Upper lobe of left lung (tissue), 6 donors: ENCODE results near the gene PRKD3. TPM values are rescaled to one million over a fixed set of nuclear protein-coding genes. Genes with fewer than 3 reads are reported as not detected.

ENCODE experiments used
- ATAC-seq, 2 donors: fragments of 200-7000 bp; cut with Tn5 transposase; one replicate each; pipeline ENCODE4 v1.9.1; 2022; ENCODE audit warnings: mild to moderate bottlenecking in 2 of 2, moderate library complexity in 2 of 2; ENCODE audit not compliant: low FRiP score in 2 of 2
- DNase-seq, 2 donors: peaks; one replicate each; pipeline ENCODE4 v3.0.0-alpha.2; 2019 to 2020
- H3K27ac ChIP-seq, 4 donors: fragments of 200-600 bp; sonication (generic); one replicate each; pipeline ENCODE4 v1.5.1; 2016 to 2019
- H3K27me3 ChIP-seq, 4 donors: fragments of 200-600 bp; sonication (generic); one replicate each; pipeline ENCODE4 v1.5.1; 2017 to 2019
- H3K36me3 ChIP-seq, 4 donors: fragments of 200-600 bp; sonication (generic); one replicate each; pipeline ENCODE4 v1.5.1; 2016 to 2019
- H3K4me1 ChIP-seq, 4 donors: fragments of 200-600 bp; sonication (generic); one replicate each; pipeline ENCODE4 v1.5.1; 2018 to 2019
- H3K4me3 ChIP-seq, 4 donors: fragments of 200-600 bp; sonication (generic); one replicate each; pipeline ENCODE4 v1.5.1; 2017 to 2019; ENCODE audit warnings: mild to moderate bottlenecking in 2 of 4, moderate library complexity in 1 of 4
- H3K9me3 ChIP-seq, 4 donors: fragments of 200-600 bp; sonication (generic); one replicate each; pipeline ENCODE4 v1.5.1; 2018 to 2019
- EP300 ChIP-seq, 4 donors: sonication (generic); formaldehyde crosslinking; IDR thresholded peaks; one replicate each; pipeline ENCODE4 v1.5.1; 2017; ENCODE audit warnings: antibody characterized with exemption in 4 of 4, control low read depth in 2 of 4
- POLR2A ChIP-seq, 4 donors: fragments of 450-650 bp; IDR thresholded peaks; one replicate each; pipeline ENCODE4 v1.5.1; 2016 to 2017; ENCODE audit warnings: antibody characterized with exemption in 4 of 4, mild to moderate bottlenecking in 2 of 4
- POLR2AphosphoS5 ChIP-seq, 2 donors: sonication (generic); formaldehyde crosslinking; IDR thresholded peaks; one replicate each; pipeline ENCODE4 v1.5.1; 2017; ENCODE audit warnings: antibody characterized with exemption in 2 of 2
- WGBS, 2 donors: methylation state at CpG; one replicate each; pipeline ENCODE4 v1.1.5; 2017 to 2018; 5-methylcytosine and 5-hydroxymethylcytosine counted together
- total RNA-seq, 6 donors: library from RNA; depleted of rRNA in 4 of 6; stranded (reverse); fragments of >200 nt in 4 of 6; gene quantifications; one replicate each; pipeline versions ENCODE4 v1.1.0 to v1.2.1, GENCODE V29; 2016 to 2021
- TF ChIP-seq, protein P1 (sequence below), 6 experiments: fragments of 450-650 bp in 4 of 6; fragments of 200-600 bp in 2 of 6; sonication (generic) in 2 of 6; IDR thresholded peaks; one replicate each; pipeline ENCODE4 v1.5.1; 2016 to 2019; ENCODE audit warnings: antibody characterized with exemption in 6 of 6
- donor health status: DM: no; HTN: no; CAD: no; lungs with moderate emphysema.
- donor health status: DM: no; HTN: yes; CAD: no; lungs with severe emphysema.

Gene PRKD3
- total RNA-seq, 6 donors from 2014 or later: 25.5 to 57.6 (median 39.5) TPM

DNA sequence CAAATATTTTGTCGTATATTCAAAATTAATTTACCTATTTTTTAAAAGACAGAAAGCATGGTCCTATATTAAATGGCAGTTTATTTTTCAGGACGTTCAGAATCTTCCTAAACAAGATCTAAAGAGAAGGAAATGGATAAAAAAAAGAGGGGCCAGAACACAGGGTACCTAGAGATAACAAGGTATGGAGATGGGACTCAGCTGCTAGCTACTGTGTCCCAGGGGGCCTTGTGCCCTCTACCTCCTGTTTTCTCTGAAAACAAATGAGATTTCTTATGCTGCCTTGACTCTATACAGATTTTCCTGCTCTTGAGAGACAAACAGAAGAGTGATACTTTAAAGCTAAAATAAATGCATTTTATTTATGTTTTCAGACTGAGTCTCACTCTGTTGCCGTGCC lies 9.3 kb downstream of the PRKD3 start:
- Histone ChIP-seq H3K36me3 (no peaks in the 10 kb centered on the region), H3K4me3 (no peak overlapping the region), H3K27me3 (no peaks in the 10 kb centered on the region), H3K4me1 (peaks cover 12 to 40% (median 19%) of the 10 kb centered on the region in 4 donors), H3K27ac (no peak overlapping the region), H3K9me3 (no peaks in the 10 kb centered on the region)
- DNase-seq (no peak), ATAC-seq (no peak)
- 85 to 87% methylated on average over 3 of the region's 3 CpGs for WGBS, 2 donors
- TF ChIP-seq EP300 (IDR thresholded peaks at IDR 0.05) (no peak), POLR2A (IDR thresholded peaks at IDR 0.05) (no peak), POLR2AphosphoS5 (IDR thresholded peaks at IDR 0.05) (no peak)
- TF ChIP-seq, protein P1, sequence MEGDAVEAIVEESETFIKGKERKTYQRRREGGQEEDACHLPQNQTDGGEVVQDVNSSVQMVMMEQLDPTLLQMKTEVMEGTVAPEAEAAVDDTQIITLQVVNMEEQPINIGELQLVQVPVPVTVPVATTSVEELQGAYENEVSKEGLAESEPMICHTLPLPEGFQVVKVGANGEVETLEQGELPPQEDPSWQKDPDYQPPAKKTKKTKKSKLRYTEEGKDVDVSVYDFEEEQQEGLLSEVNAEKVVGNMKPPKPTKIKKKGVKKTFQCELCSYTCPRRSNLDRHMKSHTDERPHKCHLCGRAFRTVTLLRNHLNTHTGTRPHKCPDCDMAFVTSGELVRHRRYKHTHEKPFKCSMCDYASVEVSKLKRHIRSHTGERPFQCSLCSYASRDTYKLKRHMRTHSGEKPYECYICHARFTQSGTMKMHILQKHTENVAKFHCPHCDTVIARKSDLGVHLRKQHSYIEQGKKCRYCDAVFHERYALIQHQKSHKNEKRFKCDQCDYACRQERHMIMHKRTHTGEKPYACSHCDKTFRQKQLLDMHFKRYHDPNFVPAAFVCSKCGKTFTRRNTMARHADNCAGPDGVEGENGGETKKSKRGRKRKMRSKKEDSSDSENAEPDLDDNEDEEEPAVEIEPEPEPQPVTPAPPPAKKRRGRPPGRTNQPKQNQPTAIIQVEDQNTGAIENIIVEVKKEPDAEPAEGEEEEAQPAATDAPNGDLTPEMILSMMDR (IDR thresholded peaks at IDR 0.05): no peak

DNA sequence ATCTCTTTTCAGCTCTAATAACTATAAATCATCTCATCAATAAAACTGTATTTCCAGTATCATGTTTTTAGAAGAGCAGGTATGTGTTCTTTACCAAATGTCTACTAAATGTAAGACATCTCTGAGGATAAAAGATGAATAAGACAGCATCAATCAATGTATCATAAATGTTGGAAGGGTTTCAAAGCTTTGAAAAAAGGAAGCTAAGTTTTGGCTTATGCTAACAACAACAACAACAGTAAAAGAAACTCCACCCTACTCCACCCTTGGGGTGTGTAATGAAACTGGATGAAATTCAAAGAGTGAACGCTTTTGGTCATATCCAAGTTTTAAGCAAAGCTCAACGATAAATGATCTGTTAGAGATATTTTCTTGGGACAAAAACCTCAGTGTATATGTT lies 17.1 kb downstream of the PRKD3 start:
- TF ChIP-seq, protein P1 (IDR thresholded peaks at IDR 0.05): no peak
- TF ChIP-seq POLR2A (IDR thresholded peaks at IDR 0.05) (no peak), EP300 (IDR thresholded peaks at IDR 0.05) (no peak), POLR2AphosphoS5 (IDR thresholded peaks at IDR 0.05) (no peak)
- Histone ChIP-seq H3K27ac (peak overlapping the region in 1 of 4 donors; percentile 60), H3K4me3 (no peak overlapping the region), H3K9me3 (no peaks in the 10 kb centered on the region), H3K36me3 (no peaks in the 10 kb centered on the region), H3K27me3 (no peaks in the 10 kb centered on the region), H3K4me1 (peaks cover 11 to 34% (median 24%) of the 10 kb centered on the region in 4 donors)
- no peak for DNase-seq
- WGBS, 2 donors: 72 to 74% methylated on average over 2 of the region's 2 CpGs
- no peak for ATAC-seq

DNA sequence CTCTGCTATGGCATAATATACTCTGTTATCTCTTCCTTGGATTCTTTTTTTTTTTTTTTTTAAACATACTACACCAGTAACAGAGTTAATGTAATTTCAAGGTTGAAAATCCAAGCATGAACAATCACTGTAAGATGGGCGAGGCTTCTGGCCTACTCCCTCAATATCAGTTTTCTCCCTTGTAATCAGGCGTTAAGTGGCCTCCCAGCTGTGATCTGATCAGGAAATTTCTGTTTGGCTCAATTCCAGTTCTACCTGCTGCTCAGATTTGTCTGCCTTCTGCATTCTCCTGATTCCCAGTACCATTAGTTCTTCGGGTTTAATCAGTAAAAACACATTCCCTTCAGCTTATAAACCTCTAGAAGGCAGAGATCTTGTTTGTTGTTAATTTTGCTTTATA lies 18.6 kb downstream of the PRKD3 start:
- ATAC-seq: no peak

DNA sequence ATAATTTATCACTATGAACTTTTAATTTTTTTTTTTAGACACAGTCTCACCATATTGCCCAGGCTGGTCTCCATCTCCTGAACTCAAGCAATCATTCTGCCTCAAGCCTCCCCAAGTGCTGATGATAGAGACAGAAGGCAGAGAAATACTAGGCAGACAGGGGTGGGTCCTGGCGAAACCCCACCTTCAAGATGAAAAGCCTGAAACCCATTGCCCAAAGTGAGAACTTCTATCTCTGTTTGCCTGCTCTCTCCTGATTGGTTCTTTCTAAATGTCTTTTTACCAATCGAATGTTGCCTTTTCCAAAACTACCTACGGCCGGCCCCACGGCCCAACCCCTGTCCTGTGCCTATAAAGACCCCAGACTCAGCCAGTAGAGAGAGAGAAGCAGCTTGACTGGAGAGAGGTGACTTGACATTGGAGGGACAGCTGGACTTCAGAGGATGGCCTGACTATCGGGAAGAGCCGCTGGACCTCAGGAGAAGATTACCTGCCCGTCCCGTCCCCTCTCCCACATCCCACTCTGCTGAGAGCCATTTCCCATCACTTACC lies 21.9 kb downstream of the PRKD3 start:
- H3K9me3 ChIP-seq: no peaks in the 10 kb centered on the region
- 98 to 100% methylated on average over 9 of the region's 9 CpGs for WGBS, 2 donors
- no peak overlapping the region for H3K4me3 ChIP-seq
- H3K36me3 ChIP-seq: no peaks in the 10 kb centered on the region
- H3K27ac ChIP-seq: no peak overlapping the region
- H3K27me3 ChIP-seq: no peaks in the 10 kb centered on the region
- H3K4me1 ChIP-seq: peaks cover 8 to 25% (median 20%) of the 10 kb centered on the region in 4 donors
- ATAC-seq (no peak), DNase-seq (no peak)
- TF ChIP-seq, protein P1 (IDR thresholded peaks at IDR 0.05): no peak
- TF ChIP-seq POLR2AphosphoS5 (IDR thresholded peaks at IDR 0.05) (no peak), POLR2A (IDR thresholded peaks at IDR 0.05) (no peak), EP300 (IDR thresholded peaks at IDR 0.05) (no peak)

More for the DNA sequence above, 18.6 kb downstream of the PRKD3 start:
- Histone ChIP-seq H3K36me3 (no peaks in the 10 kb centered on the region), H3K4me1 (peaks cover 8 to 30% (median 20%) of the 10 kb centered on the region in 4 donors), H3K27ac (peak overlapping the region in 1 of 4 donors; percentile 32), H3K9me3 (no peaks in the 10 kb centered on the region), H3K4me3 (no peak overlapping the region), H3K27me3 (no peaks in the 10 kb centered on the region)
- TF ChIP-seq EP300 (IDR thresholded peaks at IDR 0.05) (no peak), POLR2A (IDR thresholded peaks at IDR 0.05) (no peak), POLR2AphosphoS5 (IDR thresholded peaks at IDR 0.05) (no peak)
- TF ChIP-seq, protein P1 (IDR thresholded peaks at IDR 0.05): no peak
- 64 to 73% methylated on average over 3 of the region's 3 CpGs for WGBS, 2 donors
- no peak for DNase-seq

DNA sequence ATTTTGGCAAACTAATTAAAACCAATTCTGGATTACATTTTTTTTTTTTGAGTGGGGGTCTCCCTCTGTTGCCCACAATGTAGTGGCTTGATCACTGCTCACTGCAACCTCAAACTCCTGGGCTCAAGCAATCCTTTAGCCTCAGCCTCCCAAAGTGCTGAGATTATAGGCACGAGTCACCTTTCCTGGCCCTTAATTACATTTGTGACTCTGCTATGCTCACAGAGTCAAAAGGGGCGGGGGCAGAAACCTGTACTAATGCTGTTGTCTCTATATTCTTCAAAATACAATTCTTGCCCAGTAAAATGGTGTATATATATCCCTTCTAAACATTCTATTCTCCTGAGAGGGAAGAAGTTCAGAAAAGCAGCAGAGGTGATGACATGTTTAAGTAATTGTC lies 23.2 kb downstream of the PRKD3 start:
- DNase-seq (no peak), ATAC-seq (no peak)
- Histone ChIP-seq H3K4me1 (peaks cover 5 to 20% (median 12%) of the 10 kb centered on the region in 4 donors), H3K36me3 (no peaks in the 10 kb centered on the region), H3K27me3 (no peaks in the 10 kb centered on the region), H3K9me3 (no peaks in the 10 kb centered on the region), H3K4me3 (no peak overlapping the region), H3K27ac (no peak overlapping the region)
- TF ChIP-seq EP300 (IDR thresholded peaks at IDR 0.05) (no peak), POLR2AphosphoS5 (IDR thresholded peaks at IDR 0.05) (no peak), POLR2A (IDR thresholded peaks at IDR 0.05) (no peak)
- TF ChIP-seq, protein P1 (IDR thresholded peaks at IDR 0.05): no peak
- 79 to 83% methylated on average over 2 of the region's 2 CpGs for WGBS, 2 donors
